WI38 (cell line): ENCODE results near the gene GPR180.

Experiments used
- H3K4me3 ChIP-seq: 2 replicates; pipeline ENCODE4 v1.5.1; 2011; ENCODE audit warnings: low read depth, mild to moderate bottlenecking, control low read depth, low read length
- TF ChIP-seq, protein P1 (sequence below): IDR thresholded peaks from 2 replicates; pipeline ENCODE4 v1.5.1; 2012; ENCODE audit warnings: low read depth, mild to moderate bottlenecking, control low read depth, low read length

The GPR180 gene

DNA sequence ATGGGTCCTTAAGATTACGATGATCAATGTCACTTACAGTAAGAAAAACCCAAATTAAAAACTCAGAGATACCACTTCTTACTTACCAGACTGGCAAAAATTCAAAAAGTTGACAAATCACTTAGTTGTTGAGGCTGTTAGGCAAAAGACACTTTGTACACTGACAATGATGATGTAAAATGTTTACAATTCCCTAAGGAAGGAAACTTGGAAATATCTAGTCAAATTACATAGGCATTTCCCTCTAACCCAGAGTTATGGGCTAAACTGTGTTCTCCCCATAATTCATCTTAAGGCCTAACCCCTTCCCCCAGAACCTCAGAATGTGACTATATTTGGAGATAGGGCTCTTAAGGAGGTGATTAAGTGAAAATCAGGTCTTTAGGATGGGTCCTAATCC, 17.7 kb upstream of the GPR180 start:
- TF ChIP-seq, protein P1, sequence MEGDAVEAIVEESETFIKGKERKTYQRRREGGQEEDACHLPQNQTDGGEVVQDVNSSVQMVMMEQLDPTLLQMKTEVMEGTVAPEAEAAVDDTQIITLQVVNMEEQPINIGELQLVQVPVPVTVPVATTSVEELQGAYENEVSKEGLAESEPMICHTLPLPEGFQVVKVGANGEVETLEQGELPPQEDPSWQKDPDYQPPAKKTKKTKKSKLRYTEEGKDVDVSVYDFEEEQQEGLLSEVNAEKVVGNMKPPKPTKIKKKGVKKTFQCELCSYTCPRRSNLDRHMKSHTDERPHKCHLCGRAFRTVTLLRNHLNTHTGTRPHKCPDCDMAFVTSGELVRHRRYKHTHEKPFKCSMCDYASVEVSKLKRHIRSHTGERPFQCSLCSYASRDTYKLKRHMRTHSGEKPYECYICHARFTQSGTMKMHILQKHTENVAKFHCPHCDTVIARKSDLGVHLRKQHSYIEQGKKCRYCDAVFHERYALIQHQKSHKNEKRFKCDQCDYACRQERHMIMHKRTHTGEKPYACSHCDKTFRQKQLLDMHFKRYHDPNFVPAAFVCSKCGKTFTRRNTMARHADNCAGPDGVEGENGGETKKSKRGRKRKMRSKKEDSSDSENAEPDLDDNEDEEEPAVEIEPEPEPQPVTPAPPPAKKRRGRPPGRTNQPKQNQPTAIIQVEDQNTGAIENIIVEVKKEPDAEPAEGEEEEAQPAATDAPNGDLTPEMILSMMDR: no peak
- H3K4me3 ChIP-seq: no peak overlapping the region

- TF ChIP-seq, protein P1: no peak
- no peak overlapping the region for H3K4me3 ChIP-seq
Observed at GRCh38 chr13:94585543-94586101, 16.0 kb upstream of the GPR180 start.

- TF ChIP-seq, protein P1: no peak
- no peak overlapping the region for H3K4me3 ChIP-seq
Observed at GRCh38 chr13:94586371-94586770, 15.3 kb upstream of the GPR180 start.

DNA sequence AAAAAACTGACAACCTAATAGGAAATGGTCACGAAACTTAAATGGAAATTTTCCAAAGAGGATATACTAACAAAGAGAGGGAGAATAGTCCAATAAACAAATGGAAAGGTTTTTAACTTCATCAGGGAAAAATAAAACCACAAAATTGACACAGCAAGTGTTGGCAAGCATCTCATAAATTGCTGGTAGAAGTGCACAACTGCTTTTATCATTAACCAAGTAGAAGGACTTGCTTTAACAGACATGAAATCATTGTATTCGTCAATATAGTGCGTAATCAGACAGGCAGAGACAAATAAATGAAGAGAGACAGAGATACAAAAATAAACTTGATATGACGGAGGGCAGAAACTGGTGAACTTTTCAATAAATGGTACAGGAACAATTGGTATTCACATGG, 13.1 kb upstream of the GPR180 start:
- H3K4me3 ChIP-seq: no peak overlapping the region
- TF ChIP-seq, protein P1: no peak

GRCh38 chr13:94590744-94591143, 10.9 kb upstream of the GPR180 start:
- TF ChIP-seq, protein P1: no peak
- H3K4me3 ChIP-seq: no peak overlapping the region

DNA sequence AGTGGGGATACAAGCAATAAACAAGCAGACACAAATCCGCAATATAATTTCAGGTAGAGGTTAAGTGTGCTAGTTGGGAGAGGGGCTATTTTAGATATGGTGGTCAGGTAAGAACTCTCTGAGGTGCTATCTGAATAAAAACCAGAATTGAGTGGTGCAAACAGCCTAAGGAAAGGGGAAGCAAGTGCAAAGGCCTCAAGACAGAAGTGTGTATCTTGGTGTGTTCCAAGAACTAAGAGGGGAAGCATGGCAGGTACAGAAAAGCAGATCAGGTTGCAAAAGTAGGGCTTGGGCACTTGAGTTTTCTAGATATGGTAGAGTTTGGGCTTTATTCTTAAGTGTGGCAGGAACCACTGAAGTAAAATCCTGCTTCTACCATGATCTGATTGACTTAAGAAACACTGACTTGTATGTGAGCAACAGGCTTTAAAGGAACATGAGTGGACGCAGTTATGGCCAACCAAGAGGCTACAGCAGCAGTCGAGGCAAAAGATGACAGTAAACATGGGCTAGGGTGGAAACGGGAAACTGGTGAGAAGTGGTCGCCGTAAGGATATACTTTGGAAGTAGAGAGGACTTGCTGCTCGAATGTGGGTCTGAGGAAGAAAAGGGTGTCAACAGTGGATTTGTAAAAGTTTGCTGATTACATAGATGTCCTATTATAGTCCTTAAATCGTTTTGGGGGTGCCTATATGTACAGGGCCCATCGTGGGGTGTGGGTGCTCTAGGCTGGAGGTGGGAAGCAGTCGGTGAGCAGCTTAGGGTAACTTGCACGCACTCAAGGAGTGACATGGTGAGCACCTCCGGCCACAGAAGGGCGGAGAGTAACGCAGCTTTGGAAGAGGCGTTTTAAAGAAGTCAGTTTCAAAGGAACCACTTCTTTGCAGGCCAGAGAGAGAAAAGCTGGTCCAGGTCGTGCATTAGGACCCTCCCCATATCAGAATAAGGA, 6.4 kb upstream of the GPR180 start:
- TF ChIP-seq, protein P1: no peak
- H3K4me3 ChIP-seq: peak overlapping the region; percentile 98

- peak within 1 kb of the TSS; percentile 98 for H3K4me3 ChIP-seq
- TF ChIP-seq, protein P1: no peak
Observed at GRCh38 chr13:94595950-94596574, 5.6 kb upstream of the GPR180 start, which contains the start of gene TGDS. Gene TGDS (minus strand): TSS chr13:94596152. CDS start chr13:94596136, 16 bp downstream.
